ENCODE results near the gene TOR1B.
A peak's percentile ranks its signal among the peaks of the same experiment; 100 is the strongest.
"Not testable (repeated sequence)": the region's sequence is repeated elsewhere in the genome, so short reads cannot be mapped to it uniquely, and the experiment has no call there.

TOR1B gene

GRCh38 chr9:129776938-129777768 lies 25.8 kb upstream of the TOR1B start:
- DNase-seq: peak; percentile 42

GRCh38 chr9:129777769-129778130 lies 25.2 kb upstream of the TOR1B start:
- DNase-seq: no peak

GRCh38 chr9:129778469-129778868 lies 24.5 kb upstream of the TOR1B start:
- DNase-seq: no peak

- DNase-seq: no peak
These were observed 23.3 kb upstream of the TOR1B start for GRCh38 chr9:129779560-129780190.

- DNase-seq: no peak
These were observed 21.9 kb upstream of the TOR1B start for GRCh38 chr9:129781131-129781530.

GRCh38 chr9:129781981-129782380 lies 21.0 kb upstream of the TOR1B start:
- no peak for DNase-seq

GRCh38 chr9:129783516-129784361 lies 19.2 kb upstream of the TOR1B start:
- DNase-seq: peak; percentile 81

- not testable (repeated sequence) for DNase-seq
These were observed 18.0 kb upstream of the TOR1B start for GRCh38 chr9:129784970-129785369.

- no peak for DNase-seq
These were observed 17.1 kb upstream of the TOR1B start for GRCh38 chr9:129785866-129786265.

GRCh38 chr9:129786481-129786880 lies 16.5 kb upstream of the TOR1B start:
- DNase-seq: no peak

GRCh38 chr9:129794549-129794948 lies 8.4 kb upstream of the TOR1B start:
- DNase-seq: no peak

- DNase-seq: not testable (repeated sequence)
These were observed 7.0 kb upstream of the TOR1B start for GRCh38 chr9:129796029-129796428.

GRCh38 chr9:129798973-129799372 lies 4.0 kb upstream of the TOR1B start:
- no peak for DNase-seq

- no peak for DNase-seq
These were observed 1.5 kb upstream of the TOR1B start for GRCh38 chr9:129801504-129801903.

GRCh38 chr9:129803676-129804060 lies 684 bp downstream of the TOR1B start:
- no peak for DNase-seq

- no peak for DNase-seq
These were observed 3.1 kb downstream of the TOR1B start for GRCh38 chr9:129806061-129806460.

- DNase-seq: no peak
These were observed 6.4 kb downstream of the TOR1B start for GRCh38 chr9:129809346-129809745.

GRCh38 chr9:129810116-129810515 lies 7.1 kb downstream of the TOR1B start:
- DNase-seq: no peak

- no peak for DNase-seq
These were observed 7.8 kb downstream of the TOR1B start for GRCh38 chr9:129810788-129811187.

GRCh38 chr9:129811967-129812363 lies 9.0 kb downstream of the TOR1B start:
- no peak for DNase-seq

GRCh38 chr9:129812385-129812784 lies 9.4 kb downstream of the TOR1B start:
- no peak for DNase-seq

GRCh38 chr9:129813661-129814060 lies 10.7 kb downstream of the TOR1B start:
- DNase-seq: no peak

- no peak for DNase-seq
These were observed 11.6 kb downstream of the TOR1B start for GRCh38 chr9:129814432-129815223.
